Liver (tissue), 9 donors: ENCODE measurements around the gene CTRB1. TPM values are rescaled to one million over a fixed set of nuclear protein-coding genes. Genes with fewer than 3 reads are reported as not detected.
"Not testable (repeated sequence)": the region's sequence is repeated elsewhere in the genome, so short reads cannot be mapped to it uniquely, and the experiment has no call there.

Experiments used
- DNase-seq: peaks from one replicate; pipeline ENCODE4 v3.0.0-alpha.2; 2017; ENCODE audit warnings: low spot score
- H3K27ac ChIP-seq, 2 donors: one replicate each; pipeline ENCODE4 v1.7.0; 2013; ENCODE audit warnings: inconsistent platforms in 2 of 2, low read length in 2 of 2, control low read depth in 1 of 2, low read depth in 1 of 2, mild to moderate bottlenecking in 1 of 2
- H3K27me3 ChIP-seq, 4 donors: one replicate each; pipeline versions ENCODE4 v1.6.1 to v1.7.0; 2013; ENCODE audit warnings: low read length in 3 of 4, inconsistent platforms in 1 of 4, mild to moderate bottlenecking in 1 of 4, moderate library complexity in 1 of 4; ENCODE audit not compliant: control insufficient read depth in 4 of 4, insufficient read depth in 4 of 4
- H3K36me3 ChIP-seq, 4 donors: one replicate each; pipeline versions ENCODE4 v1.6.1 to v1.7.0; 2013; ENCODE audit warnings: low read length in 3 of 4, mild to moderate bottlenecking in 3 of 4, low read depth in 1 of 4, moderate library complexity in 1 of 4; ENCODE audit not compliant: control insufficient read depth in 4 of 4, insufficient read depth in 3 of 4
- H3K4me1 ChIP-seq, 4 donors: one replicate each; pipeline versions ENCODE4 v1.6.1 to v1.7.0; 2013; ENCODE audit warnings: low read length in 3 of 4, mild to moderate bottlenecking in 3 of 4, moderate library complexity in 1 of 4; ENCODE audit not compliant: control insufficient read depth in 4 of 4, insufficient read depth in 4 of 4
- H3K4me3 ChIP-seq, 3 donors: one replicate each; pipeline versions ENCODE4 v1.6.1 to v1.7.0; 2013; ENCODE audit warnings: low read length in 3 of 3, control low read depth in 1 of 3, low read depth in 1 of 3, mild to moderate bottlenecking in 1 of 3
- H3K9ac ChIP-seq, 2 donors: one replicate each; pipeline ENCODE4 v1.7.0; 2013; ENCODE audit warnings: low read length in 2 of 2, mild to moderate bottlenecking in 2 of 2, moderate library complexity in 2 of 2, control low read depth in 1 of 2, low read depth in 1 of 2
- H3K9me3 ChIP-seq, 4 donors: one replicate each; pipeline versions ENCODE4 v1.6.1 to v1.7.0; 2013; ENCODE audit warnings: low read length in 3 of 4; ENCODE audit not compliant: control insufficient read depth in 4 of 4
- CTCF ChIP-seq: fragments of 150-350 bp; IDR thresholded peaks from 2 replicates; pipeline ENCODE4 v1.5.1; 2017; ENCODE audit warnings: improper control_type of control experiment, low read depth, low read length; ENCODE audit not compliant: missing input control
- FOXA2 ChIP-seq: IDR thresholded peaks from 2 replicates; pipeline ENCODE4 v1.6.1; 2016; ENCODE audit warnings: antibody characterized with exemption
- JUND ChIP-seq, 2 donors: IDR thresholded peaks; 2 replicates each; pipeline ENCODE4 v1.6.1; 2016; ENCODE audit warnings: antibody characterized with exemption in 2 of 2
- NR2F2 ChIP-seq: IDR thresholded peaks from 2 replicates; pipeline ENCODE4 v1.6.1; 2016; ENCODE audit warnings: antibody characterized with exemption
- RAD21 ChIP-seq, 2 donors: IDR thresholded peaks; 2 replicates each; pipeline ENCODE4 v1.6.1; 2016; ENCODE audit warnings: antibody characterized with exemption in 2 of 2, mild to moderate bottlenecking in 2 of 2
- WGBS: extraction: QIAGEN DNeasy Blood & Tissue Kit; methylation state at CpG from one replicate; pipeline ENCODE4 v1.1.7; 2013; 5-methylcytosine and 5-hydroxymethylcytosine counted together
- polyA plus RNA-seq, 2 donors: library from polyadenylated mRNA; stranded (reverse) in 1 of 2; unstranded in 1 of 2; fragments of 200-250 nt in 1 of 2; fragments of >200 nt in 1 of 2; fragmentation: Nextera tagmentation in 1 of 2; extraction: Ambion mirVana in 1 of 2; gene quantifications; one replicate each; pipeline versions ENCODE4 v1.2.1 to v1.2.3, GENCODE V29; 2013 to 2015
- total RNA-seq, 2 donors: library from RNA; depleted of rRNA; stranded (reverse); fragments of >200 nt; gene quantifications; one replicate each; pipeline ENCODE4 v1.2.3, GENCODE V29; 2014
- donor health status: healthy.
- donor health status: healthy.
- donor health status: healthy.
- donor health status: healthy.
- donor health status: healthy.

The CTRB1 gene
- total and polyA plus RNA-seq, 4 donors: not detected

DNA sequence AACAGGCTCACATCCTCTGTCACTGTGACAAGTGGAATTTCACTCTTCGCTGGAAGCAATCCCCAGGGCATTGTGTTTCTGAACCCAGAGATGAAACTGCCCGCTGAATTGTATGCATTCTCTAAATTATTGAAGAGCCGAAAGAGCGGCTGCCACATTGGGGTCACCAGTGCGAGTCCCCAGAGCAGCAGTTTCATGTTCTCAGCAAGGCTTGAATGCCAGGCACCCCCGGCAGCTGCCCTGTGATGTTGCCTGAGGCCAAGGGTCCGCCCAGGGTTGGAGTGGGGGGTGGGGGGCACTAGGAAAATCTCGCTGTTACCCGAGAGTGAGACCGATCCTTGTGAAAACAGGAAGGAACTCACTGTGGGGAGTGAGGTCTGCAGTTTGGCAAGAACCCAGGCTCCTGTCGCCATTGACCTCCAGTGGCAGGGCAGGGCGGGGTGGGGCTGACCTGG lies 53.3 kb downstream of the CTRB1 start:
- Histone ChIP-seq H3K27me3 (no peaks in the 10 kb centered on the region), H3K27ac (no peak overlapping the region), H3K4me3 (no peak overlapping the region), H3K36me3 (no peaks in the 10 kb centered on the region), H3K9me3 (no peaks in the 10 kb centered on the region), H3K9ac (no peak overlapping the region), H3K4me1 (no peaks in the 10 kb centered on the region)
- TF ChIP-seq JUND (IDR thresholded peaks at IDR 0.05): no peak
- TF ChIP-seq RAD21 (IDR thresholded peaks at IDR 0.05): no peak
- peak; percentile 67 for TF ChIP-seq NR2F2
- no peak for TF ChIP-seq FOXA2
- 61% methylated on average over 12 of the region's 12 CpGs for WGBS
- DNase-seq: no peak

DNA sequence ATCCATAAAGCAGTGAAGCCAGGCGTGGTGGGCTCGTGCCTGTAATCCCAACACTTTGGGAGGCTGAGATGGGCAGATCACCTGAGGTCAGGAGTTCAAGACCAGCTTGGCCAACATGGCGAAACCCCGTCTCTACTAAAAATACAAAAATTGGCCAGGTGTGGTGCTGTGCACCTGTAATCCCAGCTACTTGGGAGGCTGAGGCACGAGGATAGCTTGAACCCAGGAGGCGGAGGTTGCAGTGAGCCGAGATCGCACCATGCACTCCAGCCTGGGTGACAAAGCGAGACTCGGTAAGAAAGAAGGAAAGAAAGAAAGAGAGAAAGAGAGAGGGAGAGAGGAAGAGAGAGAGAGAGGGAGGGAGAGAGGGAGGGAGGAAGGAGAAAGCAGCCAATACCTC lies 53.8 kb downstream of the CTRB1 start:
- not testable (repeated sequence) for H3K27me3 ChIP-seq, H3K9me3 ChIP-seq, H3K27ac ChIP-seq, DNase-seq, H3K36me3 ChIP-seq, H3K4me3 ChIP-seq, H3K4me1 ChIP-seq, H3K9ac ChIP-seq
- WGBS: 94% methylated on average over 10 of the region's 10 CpGs

DNA sequence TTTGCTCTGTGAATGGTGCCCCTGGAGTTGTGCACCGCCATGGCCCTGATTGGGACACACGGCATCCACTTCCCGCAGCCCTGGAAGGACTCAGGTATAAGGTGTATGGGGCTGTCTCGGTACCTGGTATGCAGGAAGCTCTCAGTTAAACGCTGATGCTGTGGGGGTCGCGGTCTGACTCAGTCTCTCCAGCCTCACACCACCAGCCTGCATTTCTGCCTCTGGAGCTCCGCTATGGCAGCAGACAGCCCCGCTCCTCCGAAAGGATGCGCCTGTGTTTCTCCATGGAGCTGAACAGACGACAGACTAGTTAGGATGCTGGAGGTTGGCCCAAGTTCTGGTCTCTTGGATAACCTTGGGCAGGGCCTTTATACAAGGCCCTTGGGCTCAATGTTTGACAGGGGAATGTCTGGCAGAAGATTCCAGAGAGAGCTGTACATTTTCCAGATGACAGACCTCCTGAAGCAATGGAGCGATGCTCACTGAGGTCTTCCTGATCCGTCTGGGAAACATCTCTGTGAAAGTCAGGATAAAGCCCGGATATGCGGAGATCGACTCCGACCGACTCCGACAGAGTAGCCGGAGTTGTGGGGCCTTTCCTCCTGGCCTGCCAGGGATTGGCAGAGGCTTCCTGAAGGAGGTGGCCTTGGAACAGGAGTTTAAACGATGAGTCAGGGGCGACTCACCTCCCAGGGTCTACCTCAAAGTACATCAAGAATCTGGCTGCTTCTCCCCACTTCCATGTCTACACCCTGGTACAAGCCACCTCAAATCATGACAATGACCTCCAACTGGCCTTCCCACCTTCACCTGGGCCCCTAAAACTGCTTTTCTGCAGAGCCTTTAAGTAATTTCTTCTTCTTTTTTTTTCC lies 54.5 kb downstream of the CTRB1 start:
- DNase-seq: no peak
- Histone ChIP-seq H3K4me3 (no peak overlapping the region), H3K9me3 (no peaks in the 10 kb centered on the region), H3K9ac (no peak overlapping the region), H3K27ac (no peak overlapping the region), H3K36me3 (no peaks in the 10 kb centered on the region), H3K27me3 (no peaks in the 10 kb centered on the region), H3K4me1 (no peaks in the 10 kb centered on the region)
- WGBS: 88% methylated on average over 23 of the region's 23 CpGs
- TF ChIP-seq CTCF (no peak), NR2F2 (peak; percentile 89)

Other genes starting within 250 kb of the CTRB1 start
- gene WDR59, start 233.9 kb upstream of the CTRB1 start, total RNA-seq: 10 to 100 TPM; 17.7 to 29.7 TPM
- 10 to 100 TPM; 14.1 to 30.3 TPM for gene WDR59, start 233.9 kb upstream of the CTRB1 start, polyA plus RNA-seq
- 10 to 100 TPM in 1 of 2 donors, 1 to 10 TPM in 1; 9.7 to 10.9 TPM for gene ZNRF1, start 220.0 kb upstream of the CTRB1 start, total RNA-seq
- 1 to 10 TPM; 7.9 to 8.7 TPM for gene ZNRF1, start 220.0 kb upstream of the CTRB1 start, polyA plus RNA-seq
- gene LDHD, start 102.2 kb upstream of the CTRB1 start, total RNA-seq: 10 to 100 TPM; 27.7 to 84.1 TPM
- gene LDHD, start 102.2 kb upstream of the CTRB1 start, polyA plus RNA-seq: 10 to 100 TPM; 69.6 to 83.1 TPM
- 1 to 10 TPM; 8.1 to 8.5 TPM for gene ZFP1, start 70.5 kb upstream of the CTRB1 start, total RNA-seq
- gene ZFP1, start 70.5 kb upstream of the CTRB1 start, polyA plus RNA-seq: 1 to 10 TPM; 3.8 to 4.0 TPM
- under 1 TPM in 1 of 2 donors, not detected in 1; 0.33 TPM for gene CTRB2, start 11.8 kb upstream of the CTRB1 start, total RNA-seq
- gene CTRB2, start 11.8 kb upstream of the CTRB1 start, polyA plus RNA-seq: under 1 TPM in 1 of 2 donors, not detected in 1; 0.09 TPM
- 10 to 100 TPM; 10.1 to 32.2 TPM for gene BCAR1, start 32.6 kb downstream of the CTRB1 start, total RNA-seq
- gene BCAR1, start 32.6 kb downstream of the CTRB1 start, polyA plus RNA-seq: 10 to 100 TPM; 11.3 to 29.0 TPM
- gene CFDP1, start 214.5 kb downstream of the CTRB1 start, total RNA-seq: 10 to 100 TPM; 20.5 to 34.4 TPM
- gene CFDP1, start 214.5 kb downstream of the CTRB1 start, polyA plus RNA-seq: 10 to 100 TPM; 33.4 to 49.2 TPM
- 10 to 100 TPM; 19.2 to 25.4 TPM for gene TMEM170A, start 245.7 kb downstream of the CTRB1 start, total RNA-seq
- 10 to 100 TPM in 1 of 2 donors, 1 to 10 TPM in 1; 5.8 to 13.3 TPM for gene TMEM170A, start 245.7 kb downstream of the CTRB1 start, polyA plus RNA-seq